GM12892 (cell line): ENCODE measurements around the gene NFATC1.

Experiments
- DNase-seq: peaks from one replicate; pipeline ENCODE4 v3.0.0; 2011; ENCODE audit not compliant: insufficient read length
- FAIRE-seq: peaks from 2 replicates; lab custom pipeline; 2011; peaks lifted over from hg19 to GRCh38; lab: Jason Lieb, UNC
- POLR2A ChIP-seq: IDR thresholded peaks from 2 replicates; pipeline ENCODE4 v1.6.1; 2011; ENCODE audit warnings: low read depth, low read length, control low read depth
- POLR2AphosphoS5 ChIP-seq: IDR thresholded peaks from 2 replicates; pipeline ENCODE4 v1.6.1; 2011; ENCODE audit warnings: low read depth, low read length, control low read depth
- TAF1 ChIP-seq: IDR thresholded peaks from 2 replicates; pipeline ENCODE4 v1.6.1; 2011; ENCODE audit warnings: low read depth, mild to moderate bottlenecking, control low read depth, low read length, borderline replicate concordance

Gene NFATC1

GRCh38 chr18:79403723-79404566 is 8.2 kb downstream of the NFATC1 start:
- DNase-seq (no peak), FAIRE-seq (no peak)
- TF ChIP-seq TAF1 (no peak), POLR2A (no peak), POLR2AphosphoS5 (no peak)

GRCh38 chr18:79404567-79404910 is 8.8 kb downstream of the NFATC1 start:
- DNase-seq (no peak), FAIRE-seq (no peak)
- no peak for TF ChIP-seq TAF1
- TF ChIP-seq POLR2A: no peak
- no peak for TF ChIP-seq POLR2AphosphoS5

- DNase-seq: no peak
- no peak for TF ChIP-seq POLR2AphosphoS5
- no peak for TF ChIP-seq POLR2A
- TF ChIP-seq TAF1: no peak
- FAIRE-seq: no peak
Observed at GRCh38 chr18:79405019-79405780, 9.5 kb downstream of the NFATC1 start.

- peak; percentile 85 for DNase-seq
- peak; percentile 81 for FAIRE-seq
- TF ChIP-seq POLR2A: peak; percentile 67; the same call in 1 of the 2 replicates
- TF ChIP-seq TAF1: no peak
Observed at GRCh38 chr18:79405781-79406575, 10.2 kb downstream of the NFATC1 start.

GRCh38 chr18:79406708-79407107 is 11.0 kb downstream of the NFATC1 start:
- TF ChIP-seq POLR2AphosphoS5: no peak
- TF ChIP-seq TAF1: no peak
- no peak for TF ChIP-seq POLR2A
- DNase-seq (no peak), FAIRE-seq (no peak)

GRCh38 chr18:79409313-79409712 is 13.6 kb downstream of the NFATC1 start:
- FAIRE-seq: no peak
- DNase-seq: no peak
- TF ChIP-seq POLR2AphosphoS5: no peak
- TF ChIP-seq POLR2A: no peak
- TF ChIP-seq TAF1: no peak

- TF ChIP-seq TAF1: no peak
- TF ChIP-seq POLR2A: no peak
- no peak for TF ChIP-seq POLR2AphosphoS5
- DNase-seq (no peak), FAIRE-seq (no peak)
Observed at GRCh38 chr18:79410171-79410641, 14.5 kb downstream of the NFATC1 start.

GRCh38 chr18:79410731-79411613 is 15.2 kb downstream of the NFATC1 start:
- no peak for FAIRE-seq
- DNase-seq: no peak
- no peak for TF ChIP-seq POLR2AphosphoS5
- TF ChIP-seq POLR2A: no peak
- no peak for TF ChIP-seq TAF1

GRCh38 chr18:79411614-79412526 is 16.1 kb downstream of the NFATC1 start:
- TF ChIP-seq POLR2AphosphoS5 (no peak), TAF1 (no peak), POLR2A (no peak)
- no peak for FAIRE-seq
- DNase-seq: no peak
